ENCODE measurements around the gene OR51G1.
"Not testable (repeated sequence)": the region's sequence is repeated elsewhere in the genome, so short reads cannot be mapped to it uniquely, and the experiment has no call there.

OR51G1 gene, protein sequence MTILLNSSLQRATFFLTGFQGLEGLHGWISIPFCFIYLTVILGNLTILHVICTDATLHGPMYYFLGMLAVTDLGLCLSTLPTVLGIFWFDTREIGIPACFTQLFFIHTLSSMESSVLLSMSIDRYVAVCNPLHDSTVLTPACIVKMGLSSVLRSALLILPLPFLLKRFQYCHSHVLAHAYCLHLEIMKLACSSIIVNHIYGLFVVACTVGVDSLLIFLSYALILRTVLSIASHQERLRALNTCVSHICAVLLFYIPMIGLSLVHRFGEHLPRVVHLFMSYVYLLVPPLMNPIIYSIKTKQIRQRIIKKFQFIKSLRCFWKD

GRCh38 chr11:4924239-4924638 lies at the start of gene OR51G1:
OR51G1 (minus strand) TSS chr11:4924339; CDS start chr11:4924339, 0 bp downstream.
- no peak for DNase-seq

DNA sequence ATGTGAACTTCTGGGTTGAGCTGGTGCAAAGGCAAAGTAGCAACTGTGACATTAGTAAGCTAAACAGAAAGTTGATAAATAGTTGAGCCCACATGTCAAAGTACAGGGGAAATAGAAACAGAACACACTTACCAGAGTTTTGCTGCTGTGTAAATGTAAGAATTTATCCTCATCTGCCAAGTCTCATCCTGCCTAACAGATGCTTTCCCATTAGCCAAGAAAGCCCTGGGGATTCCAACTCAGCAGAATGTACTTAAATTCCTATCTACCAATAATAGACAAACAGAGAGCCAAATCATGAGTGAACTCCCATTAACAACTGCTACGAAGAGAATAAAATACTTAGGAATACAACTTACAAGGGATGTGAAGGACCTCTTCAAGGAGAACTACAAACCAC lies 38.7 kb upstream of the OR51G1 start:
- no peak for DNase-seq

DNA sequence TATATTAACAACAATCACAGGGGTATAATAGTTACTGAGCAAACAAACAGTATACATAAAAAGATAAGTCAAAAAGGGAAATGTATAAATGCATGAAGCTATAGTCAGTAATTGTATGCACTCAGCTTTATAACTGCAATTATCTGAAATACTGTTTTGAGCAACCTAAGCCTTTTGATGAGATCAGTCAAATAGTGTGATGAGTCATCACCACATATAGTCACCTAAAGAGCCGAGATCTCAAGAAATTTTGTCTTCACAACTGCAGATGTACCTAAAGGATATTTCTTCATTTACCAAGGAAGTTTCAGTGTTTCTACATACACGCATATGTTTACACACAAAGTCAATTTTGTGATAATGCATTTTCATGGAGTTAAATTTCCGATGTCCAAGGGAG lies 36.7 kb upstream of the OR51G1 start:
- peak; percentile 5 for DNase-seq

DNA sequence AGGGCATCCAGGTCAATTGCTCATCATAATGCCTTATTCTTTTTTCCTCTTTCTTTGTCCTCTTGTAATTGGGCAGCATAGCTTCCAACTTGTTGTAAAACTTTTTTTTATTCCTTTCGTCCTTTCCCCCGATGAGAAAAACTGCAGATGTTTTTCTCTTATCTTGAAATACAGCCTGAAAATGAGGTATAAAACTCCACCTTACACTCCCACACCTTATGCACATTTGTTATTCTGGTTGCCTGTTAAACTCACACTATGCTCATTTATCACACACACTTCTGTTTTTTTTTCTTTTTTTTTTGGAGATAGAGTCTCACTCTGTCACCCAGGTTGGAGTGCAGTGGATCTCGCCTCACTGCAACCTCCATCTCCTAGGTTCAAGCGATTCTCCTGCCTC lies 33.3 kb upstream of the OR51G1 start:
- no peak for DNase-seq

DNA sequence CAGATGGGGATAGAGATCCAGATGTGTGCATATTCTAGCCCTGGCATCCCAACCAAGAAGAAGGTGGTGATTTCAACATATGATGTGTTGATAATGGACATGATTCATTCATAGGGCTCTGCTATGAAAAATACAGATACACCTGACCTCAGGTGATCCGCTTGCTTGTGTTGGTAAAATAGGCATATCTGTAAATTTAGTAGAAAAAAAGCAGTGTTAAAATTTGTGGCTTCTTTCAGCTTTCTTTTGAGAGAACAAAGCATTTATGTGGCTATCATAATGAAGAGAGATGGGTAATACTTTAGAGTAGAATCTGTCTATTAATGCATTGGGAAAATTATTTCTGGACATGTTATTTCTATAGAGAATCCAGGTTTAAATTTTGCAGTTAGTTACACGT lies 31.5 kb upstream of the OR51G1 start, which contains the start of gene OR51A2:
Gene OR51A2 (minus strand): TSS at position 101 of the 400 bp plus-strand sequence. CDS start 0 bp downstream, at position 101.
- not testable (repeated sequence) for DNase-seq

GRCh38 chr11:4947505-4947904 lies 23.4 kb upstream of the OR51G1 start, which contains the start of gene OR51A4:
OR51A4 (minus strand) TSS chr11:4947605; CDS start chr11:4947100, 505 bp downstream.
- no peak for DNase-seq

DNA sequence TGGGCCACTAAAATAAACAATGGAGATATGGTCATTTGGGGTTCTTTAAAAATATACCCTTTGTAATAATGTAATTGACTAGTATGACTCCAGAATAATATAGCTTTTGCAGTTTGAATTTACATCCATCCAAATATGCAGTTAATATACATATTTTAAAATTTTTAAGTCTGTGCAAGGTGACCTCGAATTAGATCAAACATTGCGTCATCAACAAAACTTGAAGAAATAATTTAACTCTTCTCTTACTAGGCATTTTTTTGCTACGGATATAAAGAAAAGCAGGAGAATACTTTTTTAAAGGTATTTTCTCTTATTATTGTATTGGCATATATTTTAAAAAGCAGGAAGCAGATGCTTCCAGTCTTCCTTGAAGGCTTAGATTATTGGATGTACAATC lies 12.6 kb upstream of the OR51G1 start:
- no peak for DNase-seq

- DNase-seq = no peak
Observed at GRCh38 chr11:4932751-4933150, 8.6 kb upstream of the OR51G1 start.

GRCh38 chr11:4926608-4927007 lies 2.5 kb upstream of the OR51G1 start:
- no peak for DNase-seq

GRCh38 chr11:4922304-4922703 lies 1.8 kb downstream of the OR51G1 start:
- DNase-seq = no peak

DNA sequence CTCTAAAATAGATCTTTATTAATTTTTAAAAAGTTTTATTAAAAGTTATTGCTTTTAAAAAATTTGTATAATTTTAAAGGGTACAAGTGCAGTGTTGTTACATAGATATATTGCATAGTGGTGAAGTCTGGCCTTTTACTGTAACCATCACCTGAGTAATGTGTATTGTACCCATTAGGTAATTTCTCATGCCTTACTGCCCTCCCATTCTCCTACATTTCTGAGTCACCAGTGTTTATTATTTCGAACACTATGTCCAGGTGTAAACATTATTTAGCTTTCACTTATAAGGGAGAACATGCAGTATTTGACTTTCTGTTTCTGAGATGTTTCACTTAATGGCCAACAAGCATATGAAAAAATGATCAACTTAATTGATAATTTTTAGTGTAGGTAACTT lies 2.3 kb downstream of the OR51G1 start:
- no peak for DNase-seq

DNA sequence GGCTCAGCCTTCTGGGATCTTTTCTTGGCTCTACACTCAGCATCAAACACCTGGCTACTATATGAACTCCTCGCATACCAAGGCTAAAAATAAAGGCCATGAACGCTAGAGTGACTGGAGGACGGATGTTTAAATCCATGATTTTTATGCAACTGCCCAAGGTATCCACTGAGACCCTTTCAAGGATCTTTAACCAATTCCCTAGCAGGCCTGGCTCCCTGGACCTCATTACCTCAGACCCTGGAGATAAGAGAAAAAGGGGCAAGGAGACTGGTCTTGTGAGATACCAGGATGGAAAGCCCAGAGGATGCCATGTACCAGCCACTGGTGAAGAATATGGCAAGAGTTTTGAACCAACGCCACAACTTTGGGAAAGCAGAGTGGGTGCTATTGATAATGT lies 4.9 kb downstream of the OR51G1 start, which contains the start of gene OR51G2:
Gene OR51G2 (minus strand): TSS at position 101 of the 400 bp plus-strand sequence. CDS start 3,687 bp downstream, outside the sequence.
- no peak for DNase-seq

DNA sequence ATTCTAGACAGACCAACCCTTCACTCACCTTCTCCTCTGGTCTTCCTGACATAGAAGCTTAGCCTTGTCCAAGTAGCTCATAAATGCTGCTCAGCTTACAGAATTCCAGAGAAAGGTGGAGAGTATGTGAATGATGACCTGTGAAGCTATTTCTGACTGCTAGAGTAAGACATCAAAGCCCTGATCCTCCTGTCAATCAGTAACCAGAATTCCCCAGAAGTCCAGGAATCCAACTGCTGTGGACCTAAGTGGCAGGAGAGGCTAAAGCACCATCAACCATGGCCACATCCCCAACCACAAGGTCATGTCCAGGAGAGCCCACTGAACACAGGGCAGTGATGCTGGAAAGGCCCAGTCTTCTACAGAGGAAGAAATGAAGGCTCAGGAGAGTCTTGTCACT lies 7.6 kb downstream of the OR51G1 start:
- no peak for DNase-seq

GRCh38 chr11:4903484-4903883 lies 20.7 kb downstream of the OR51G1 start, which contains the start of gene OR51A7:
OR51A7 (plus strand) TSS chr11:4903783; CDS start chr11:4907370, 3,587 bp downstream.
- DNase-seq = no peak

GRCh38 chr11:4891996-4892640 lies 32.0 kb downstream of the OR51G1 start:
- DNase-seq = no peak

DNA sequence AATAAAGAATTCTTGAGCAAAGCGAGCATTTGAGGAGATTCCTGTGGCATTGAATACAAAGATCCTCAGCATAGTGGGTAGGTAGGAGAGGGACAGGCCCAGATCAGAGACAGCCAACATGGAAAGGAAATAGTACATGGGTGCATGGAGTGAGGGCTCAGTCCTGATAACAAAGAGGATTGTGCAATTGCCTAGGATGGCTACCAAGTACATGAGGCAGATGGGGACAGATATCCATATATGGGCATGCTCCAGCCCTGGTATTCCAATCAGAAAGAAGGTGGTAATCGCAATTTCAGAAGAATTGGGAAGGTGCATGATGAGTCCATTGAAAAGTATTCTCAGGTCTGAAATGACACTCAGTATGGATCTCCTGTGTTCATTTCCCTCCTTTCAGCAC lies 33.9 kb downstream of the OR51G1 start:
- DNase-seq = no peak

DNA sequence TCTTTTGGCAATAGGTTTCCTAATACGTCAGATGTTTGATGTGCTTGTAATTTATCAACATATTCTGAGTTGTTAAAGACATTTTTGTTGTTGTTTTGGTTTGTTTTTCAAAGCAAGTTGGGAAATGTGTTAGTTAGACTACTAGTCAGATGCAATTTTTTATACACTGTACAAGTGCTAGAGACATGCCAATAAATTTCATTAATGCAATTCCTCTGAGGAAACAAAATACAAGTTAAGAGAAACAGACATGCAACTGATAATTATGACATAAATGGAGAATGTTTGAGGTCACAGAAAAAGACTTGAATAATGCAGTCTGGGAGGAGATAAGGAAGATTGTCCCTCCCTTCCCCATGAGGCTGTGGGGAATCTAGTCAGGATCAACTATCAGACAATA lies 36.5 kb downstream of the OR51G1 start:
- no peak for DNase-seq

- DNase-seq = no peak
Observed at GRCh38 chr11:4886186-4886585, 38.0 kb downstream of the OR51G1 start.

DNA sequence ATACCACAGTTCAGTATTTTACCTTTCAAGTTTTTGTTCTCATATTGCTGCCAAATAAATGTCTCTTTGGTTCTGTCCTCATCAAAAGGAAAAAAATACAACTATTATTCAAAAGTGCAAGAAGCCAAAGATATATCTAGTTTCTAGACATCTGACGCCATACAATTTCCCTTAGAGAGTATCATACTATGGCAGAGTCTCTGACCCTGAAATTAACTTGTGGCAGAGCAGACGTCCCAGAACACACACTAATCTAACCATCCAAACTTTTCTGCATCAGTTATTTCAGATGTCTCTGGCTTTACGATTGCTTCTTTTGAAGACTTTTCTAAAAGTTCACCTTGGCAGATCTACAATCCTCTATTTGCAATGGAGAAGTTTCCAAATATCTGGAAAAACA lies 39.8 kb downstream of the OR51G1 start:
- no peak for DNase-seq

GRCh38 chr11:4882543-4882942 lies 41.6 kb downstream of the OR51G1 start:
- no peak for DNase-seq

- no peak for DNase-seq
Observed at GRCh38 chr11:4881860-4882500, 42.2 kb downstream of the OR51G1 start, which contains the start of gene OR51T1. OR51T1 (plus strand) TSS chr11:4881900; CDS start chr11:4881900, 0 bp downstream.

DNA sequence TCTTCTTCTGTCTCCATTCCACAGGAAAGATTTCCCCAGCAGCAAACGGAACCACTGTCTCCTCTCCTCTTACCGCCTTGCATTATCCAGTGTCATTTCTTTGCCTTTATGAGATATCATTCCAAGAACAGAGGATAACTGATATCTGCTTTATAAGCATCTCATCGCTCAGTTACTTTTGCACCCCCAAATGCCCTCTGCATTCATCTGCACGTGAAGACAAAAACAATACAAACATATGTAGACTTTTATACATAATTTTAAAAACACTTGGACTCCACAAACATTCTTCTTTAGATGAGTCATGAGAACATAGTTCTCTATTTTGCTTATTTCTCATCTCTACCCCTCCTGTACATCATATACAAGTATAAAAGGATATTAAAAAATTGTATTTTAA lies 43.0 kb downstream of the OR51G1 start:
- no peak for DNase-seq
